WTC11 (cell line): ENCODE data around the gene TNNI3K. TPM values are rescaled to one million over a fixed set of nuclear protein-coding genes. Genes with fewer than 3 reads are reported as not detected.

Experiments used
- ATAC-seq: fragments of 200-7000 bp; cut with Tn5 transposase; 2 replicates; pipeline ENCODE4 v1.10.0; 2021; ENCODE audit warnings: mild to moderate bottlenecking, moderate library complexity
- CTCF ChIA-PET: fragments of 300-600 bp; sonication (Branson Sonifier 250); formaldehyde crosslinking; loops from one replicate; lab custom pipeline; 2021; ENCODE audit warnings: antibody characterized with exemption; lab: Charles Lee
- POLR2A ChIA-PET: fragments of 350-600 bp; sonication (Branson Sonifier 250); formaldehyde crosslinking; loops from one replicate; lab custom pipeline; 2021; ENCODE audit warnings: antibody characterized with exemption; lab: Charles Lee
- DNase-seq: peaks from one replicate; pipeline ENCODE4 v3.0.0; 2021; ENCODE audit warnings: low spot score
- H3K27ac Mint-ChIP-seq: 2 replicates; pipeline ENCODE4 v1.8.0; 2021; ENCODE audit warnings: mixed read lengths
- H3K27me3 Mint-ChIP-seq: 2 replicates; pipeline ENCODE4 v1.8.0; 2021; ENCODE audit warnings: low read depth, mild to moderate bottlenecking, moderate library complexity, mixed read lengths
- H3K36me3 Mint-ChIP-seq: 2 replicates; pipeline ENCODE4 v1.8.0; 2021; ENCODE audit warnings: mixed read lengths
- H3K4me1 Mint-ChIP-seq: 2 replicates; pipeline ENCODE4 v1.8.0; 2022; ENCODE audit warnings: mixed read lengths
- H3K4me3 Mint-ChIP-seq: 2 replicates; pipeline ENCODE4 v1.8.0; 2021; ENCODE audit warnings: mild to moderate bottlenecking, moderate library complexity, mixed read lengths
- H3K9me3 Mint-ChIP-seq: 2 replicates; pipeline ENCODE4 v1.8.0; 2021; ENCODE audit warnings: mixed read lengths
- CREB1 ChIP-seq: sonication (generic); formaldehyde crosslinking; IDR thresholded peaks from 2 replicates; pipeline ENCODE4 v1.8.0; 2023; ENCODE audit warnings: mild to moderate bottlenecking, missing genetic modification reagents
- ELF4 ChIP-seq: sonication (generic); formaldehyde crosslinking; IDR thresholded peaks from 2 replicates; pipeline ENCODE4 v1.8.1; 2022; ENCODE audit warnings: low read depth, mild to moderate bottlenecking, moderate library complexity, missing genetic modification reagents
- ETV6 ChIP-seq: sonication (generic); formaldehyde crosslinking; IDR thresholded peaks from 2 replicates; pipeline ENCODE4 v1.8.1; 2022; ENCODE audit warnings: mild to moderate bottlenecking, missing genetic modification reagents
- HMGXB4 ChIP-seq: sonication (generic); formaldehyde crosslinking; IDR thresholded peaks from 2 replicates; pipeline ENCODE4 v1.8.1; 2023; ENCODE audit warnings: mild to moderate bottlenecking, moderate library complexity, missing genetic modification reagents
- IRF1 ChIP-seq: sonication (generic); formaldehyde crosslinking; IDR thresholded peaks from 2 replicates; pipeline ENCODE4 v1.8.0; 2023; ENCODE audit warnings: missing genetic modification reagents
- NFE2L1 ChIP-seq: sonication (generic); formaldehyde crosslinking; IDR thresholded peaks from 2 replicates; pipeline ENCODE4 v1.8.1; 2023; ENCODE audit warnings: missing genetic modification reagents
- PRDM15 ChIP-seq: sonication (generic); formaldehyde crosslinking; IDR thresholded peaks from 2 replicates; pipeline ENCODE4 v1.8.0; 2022; ENCODE audit warnings: missing genetic modification reagents
- RELA ChIP-seq: sonication (generic); formaldehyde crosslinking; IDR thresholded peaks from 2 replicates; pipeline ENCODE4 v1.8.1; 2022; ENCODE audit warnings: missing genetic modification reagents, mild to moderate bottlenecking, borderline replicate concordance
- RORB ChIP-seq: fragments of 250-450 bp; sonication (Bioruptor Pico); IDR thresholded peaks from 2 replicates; pipeline ENCODE4 v1.9.0; 2021; ENCODE audit warnings: mild to moderate bottlenecking
- TP53 ChIP-seq: sonication (generic); formaldehyde crosslinking; IDR thresholded peaks from 2 replicates; pipeline ENCODE4 v1.8.1; 2023; ENCODE audit warnings: mild to moderate bottlenecking, missing genetic modification reagents
- ZNF121 ChIP-seq: sonication (generic); formaldehyde crosslinking; IDR thresholded peaks from 2 replicates; pipeline ENCODE4 v1.8.0; 2023; ENCODE audit warnings: missing genetic modification reagents
- ZNF423 ChIP-seq: fragments of 250-450 bp; sonication (Bioruptor Pico); IDR thresholded peaks from 2 replicates; pipeline ENCODE4 v2.1.2; 2022; ENCODE audit warnings: mild to moderate bottlenecking, moderate library complexity
- total RNA-seq: library from RNA; stranded (reverse); gene quantifications from 3 replicates; pipeline ENCODE4 v1.2.3, GENCODE V29; 2021
- TF ChIP-seq, protein P1 (sequence below): fragments of 250-450 bp; sonication (Bioruptor Pico); IDR thresholded peaks from 2 replicates; pipeline ENCODE4 v1.9.0; 2021; ENCODE audit warnings: mild to moderate bottlenecking, borderline replicate concordance

The TNNI3K gene
- total RNA-seq, 1 experiment from 2014 or later: 0.07 TPM

DNA sequence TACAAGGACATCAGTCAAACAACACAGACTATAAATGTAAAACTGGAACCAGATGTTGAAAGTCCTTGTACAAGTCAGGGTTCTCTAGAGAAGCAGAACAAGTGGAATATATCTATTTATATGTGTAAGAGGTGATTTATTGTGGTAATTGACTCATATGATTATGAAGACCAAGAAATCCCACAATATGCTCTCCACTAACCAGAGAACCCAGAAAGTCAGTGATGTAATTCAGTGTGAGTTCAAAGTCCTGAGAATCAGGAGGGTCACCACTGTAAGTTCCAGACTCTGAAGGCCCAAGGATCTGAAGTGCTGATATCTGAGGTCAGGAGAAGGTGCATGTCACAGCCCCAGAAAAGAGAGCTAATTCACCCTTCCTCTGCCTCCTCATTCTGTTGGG is 220.2 kb downstream of the TNNI3K start:
- ChIA-PET POLR2A (no interaction called here), CTCF (no interaction called here)
- ATAC-seq (no peak), DNase-seq (no peak)
- Mint-ChIP-seq H3K27ac (no peak overlapping the region), H3K27me3 (no peaks in the 10 kb centered on the region), H3K36me3 (no peaks in the 10 kb centered on the region), H3K4me3 (no peak overlapping the region), H3K4me1 (no peaks in the 10 kb centered on the region), H3K9me3 (peaks cover 7% of the 10 kb centered on the region)
- TF ChIP-seq, protein P1, sequence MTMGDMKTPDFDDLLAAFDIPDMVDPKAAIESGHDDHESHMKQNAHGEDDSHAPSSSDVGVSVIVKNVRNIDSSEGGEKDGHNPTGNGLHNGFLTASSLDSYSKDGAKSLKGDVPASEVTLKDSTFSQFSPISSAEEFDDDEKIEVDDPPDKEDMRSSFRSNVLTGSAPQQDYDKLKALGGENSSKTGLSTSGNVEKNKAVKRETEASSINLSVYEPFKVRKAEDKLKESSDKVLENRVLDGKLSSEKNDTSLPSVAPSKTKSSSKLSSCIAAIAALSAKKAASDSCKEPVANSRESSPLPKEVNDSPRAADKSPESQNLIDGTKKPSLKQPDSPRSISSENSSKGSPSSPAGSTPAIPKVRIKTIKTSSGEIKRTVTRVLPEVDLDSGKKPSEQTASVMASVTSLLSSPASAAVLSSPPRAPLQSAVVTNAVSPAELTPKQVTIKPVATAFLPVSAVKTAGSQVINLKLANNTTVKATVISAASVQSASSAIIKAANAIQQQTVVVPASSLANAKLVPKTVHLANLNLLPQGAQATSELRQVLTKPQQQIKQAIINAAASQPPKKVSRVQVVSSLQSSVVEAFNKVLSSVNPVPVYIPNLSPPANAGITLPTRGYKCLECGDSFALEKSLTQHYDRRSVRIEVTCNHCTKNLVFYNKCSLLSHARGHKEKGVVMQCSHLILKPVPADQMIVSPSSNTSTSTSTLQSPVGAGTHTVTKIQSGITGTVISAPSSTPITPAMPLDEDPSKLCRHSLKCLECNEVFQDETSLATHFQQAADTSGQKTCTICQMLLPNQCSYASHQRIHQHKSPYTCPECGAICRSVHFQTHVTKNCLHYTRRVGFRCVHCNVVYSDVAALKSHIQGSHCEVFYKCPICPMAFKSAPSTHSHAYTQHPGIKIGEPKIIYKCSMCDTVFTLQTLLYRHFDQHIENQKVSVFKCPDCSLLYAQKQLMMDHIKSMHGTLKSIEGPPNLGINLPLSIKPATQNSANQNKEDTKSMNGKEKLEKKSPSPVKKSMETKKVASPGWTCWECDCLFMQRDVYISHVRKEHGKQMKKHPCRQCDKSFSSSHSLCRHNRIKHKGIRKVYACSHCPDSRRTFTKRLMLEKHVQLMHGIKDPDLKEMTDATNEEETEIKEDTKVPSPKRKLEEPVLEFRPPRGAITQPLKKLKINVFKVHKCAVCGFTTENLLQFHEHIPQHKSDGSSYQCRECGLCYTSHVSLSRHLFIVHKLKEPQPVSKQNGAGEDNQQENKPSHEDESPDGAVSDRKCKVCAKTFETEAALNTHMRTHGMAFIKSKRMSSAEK (CRISPR knock-in tag): no peak
- TF ChIP-seq ETV6 (CRISPR knock-in tag) (no peak), RELA (CRISPR knock-in tag) (no peak)

DNA sequence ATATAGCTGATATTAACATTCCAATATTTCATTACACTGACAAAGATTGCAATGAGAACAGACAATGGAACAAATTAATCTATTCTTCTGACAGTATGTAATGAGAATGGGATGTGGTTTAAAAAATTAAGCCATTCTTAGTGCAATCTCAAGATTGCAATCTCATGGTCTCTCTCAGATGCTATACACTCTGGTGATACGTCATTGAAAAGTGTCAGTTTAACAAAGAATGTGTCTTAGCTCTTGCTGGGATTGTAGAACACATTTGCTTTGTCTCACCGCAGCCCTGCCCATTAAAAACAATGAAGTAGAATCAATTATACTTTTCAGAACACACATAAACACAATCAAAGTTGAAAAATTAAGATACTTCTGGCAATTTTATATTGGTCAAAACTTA is 222.1 kb downstream of the TNNI3K start:
- ATAC-seq: no peak
- Mint-ChIP-seq H3K27ac (no peak overlapping the region), H3K9me3 (no peaks in the 10 kb centered on the region), H3K4me1 (no peaks in the 10 kb centered on the region)
- TF ChIP-seq TP53 (CRISPR knock-in tag) (no peak), ZNF423 (no peak), ELF4 (no peak), CREB1 (no peak), RORB (no peak), HMGXB4 (no peak), ZNF121 (CRISPR knock-in tag) (no peak), PRDM15 (CRISPR knock-in tag) (no peak), NFE2L1 (CRISPR knock-in tag) (no peak), IRF1 (CRISPR knock-in tag) (no peak)
- TF ChIP-seq, all 79 proteins: peak for 0
- CTCF ChIA-PET: interaction anchor here (1.0 kb wide), 1 partner anchor 11 kb away, joined by 4 read pairs; no protein-coding TSS in a partner anchor
- H3K36me3 Mint-ChIP-seq: no peaks in the 10 kb centered on the region
- no peak overlapping the region for H3K4me3 Mint-ChIP-seq
- POLR2A ChIA-PET: no interaction called here
- DNase-seq: no peak
- H3K27me3 Mint-ChIP-seq: no peaks in the 10 kb centered on the region
